Astrocyte (in vitro differentiated cells and primary cell): ENCODE data around the gene RBL2. TPM values are rescaled to one million over a fixed set of nuclear protein-coding genes. Genes with fewer than 3 reads are reported as not detected.
A peak's percentile ranks its signal among the peaks of the same experiment; 100 is the strongest.

Experiments
- DNase-seq: peaks from one replicate; pipeline ENCODE4 v3.0.0-alpha.2; 2010; ENCODE audit warnings: low read depth
- FAIRE-seq: peaks from 2 replicates; lab custom pipeline; 2011; peaks lifted over from hg19 to GRCh38; lab: Jason Lieb, UNC
- H2AFZ ChIP-seq: 2 replicates; pipeline ENCODE4 v1.6.0; 2012; ENCODE audit warnings: low read depth, low read length, inconsistent platforms
- H3K27ac ChIP-seq: 2 replicates; pipeline ENCODE4 v1.5.1; 2011; ENCODE audit warnings: low read depth, low read length, inconsistent platforms
- H3K27me3 ChIP-seq: 2 replicates; pipeline ENCODE4 v1.6.0; 2011; ENCODE audit warnings: low read length, inconsistent platforms; ENCODE audit not compliant: insufficient read depth
- H3K36me3 ChIP-seq: 2 replicates; pipeline ENCODE4 v1.5.1; 2011; ENCODE audit warnings: low read length, inconsistent platforms; ENCODE audit not compliant: insufficient read depth
- H3K4me1 ChIP-seq: 2 replicates; pipeline ENCODE4 v1.5.1; 2011; ENCODE audit warnings: low read length, inconsistent platforms; ENCODE audit not compliant: insufficient read depth
- H3K4me2 ChIP-seq: 2 replicates; pipeline ENCODE4 v1.6.0; 2012; ENCODE audit warnings: low read length, inconsistent platforms
- H3K4me3 ChIP-seq: 2 replicates; pipeline ENCODE4 v1.5.1; 2011; ENCODE audit warnings: low read depth, mild to moderate bottlenecking, low read length, inconsistent platforms; ENCODE audit not compliant: insufficient read depth
- H3K79me2 ChIP-seq: 2 replicates; pipeline ENCODE4 v1.6.0; 2012; ENCODE audit warnings: mild to moderate bottlenecking, low read length, inconsistent platforms; ENCODE audit not compliant: insufficient read depth
- H3K9ac ChIP-seq: 2 replicates; pipeline ENCODE4 v1.6.0; 2012; ENCODE audit warnings: mild to moderate bottlenecking, low read length, inconsistent platforms
- H3K9me3 ChIP-seq: 2 replicates; pipeline ENCODE4 v1.5.1; 2012; ENCODE audit warnings: low read depth, mild to moderate bottlenecking, low read length, inconsistent platforms; ENCODE audit not compliant: insufficient read depth
- H4K20me1 ChIP-seq: 2 replicates; pipeline ENCODE4 v1.6.0; 2012; ENCODE audit warnings: low read length, inconsistent platforms; ENCODE audit not compliant: insufficient read depth
- H3K27ac Mint-ChIP-seq: one replicate; pipeline ENCODE4 v1.8.0; 2021; ENCODE audit warnings: mild to moderate bottlenecking, mixed read lengths; ENCODE audit not compliant: unreplicated experiment
- H3K27me3 Mint-ChIP-seq: one replicate; pipeline ENCODE4 v1.8.0; 2021; ENCODE audit warnings: low read depth, mixed read lengths; ENCODE audit not compliant: unreplicated experiment
- H3K36me3 Mint-ChIP-seq: one replicate; pipeline ENCODE4 v1.8.0; 2021; ENCODE audit warnings: low read depth, mixed read lengths; ENCODE audit not compliant: unreplicated experiment
- H3K4me1 Mint-ChIP-seq: one replicate; pipeline ENCODE4 v1.8.0; 2021; ENCODE audit warnings: low read depth, mixed read lengths; ENCODE audit not compliant: unreplicated experiment
- H3K4me3 Mint-ChIP-seq: one replicate; pipeline ENCODE4 v1.8.0; 2021; ENCODE audit warnings: mild to moderate bottlenecking, moderate library complexity, mixed read lengths; ENCODE audit not compliant: unreplicated experiment
- H3K9me3 Mint-ChIP-seq: one replicate; pipeline ENCODE4 v1.8.0; 2021; ENCODE audit warnings: mild to moderate bottlenecking, mixed read lengths; ENCODE audit not compliant: unreplicated experiment
- EZH2 ChIP-seq: IDR thresholded peaks from 2 replicates; pipeline ENCODE4 v1.6.1; 2012; ENCODE audit warnings: mild to moderate bottlenecking, low read length, inconsistent platforms; ENCODE audit not compliant: insufficient read depth
- total RNA-seq: library from RNA; stranded (reverse); gene quantifications from 2 replicates; pipeline ENCODE4 v1.2.1, GENCODE V29; 2021
- TF ChIP-seq, protein P1 (sequence below): IDR thresholded peaks from 2 replicates; pipeline ENCODE4 v1.5.1; 2011; ENCODE audit warnings: low read depth, mild to moderate bottlenecking, inconsistent platforms, low read length, moderate library complexity; ENCODE audit not compliant: insufficient read depth

Gene RBL2
- total RNA-seq, 1 donor from 2014 or later: 24.4 TPM

DNA sequence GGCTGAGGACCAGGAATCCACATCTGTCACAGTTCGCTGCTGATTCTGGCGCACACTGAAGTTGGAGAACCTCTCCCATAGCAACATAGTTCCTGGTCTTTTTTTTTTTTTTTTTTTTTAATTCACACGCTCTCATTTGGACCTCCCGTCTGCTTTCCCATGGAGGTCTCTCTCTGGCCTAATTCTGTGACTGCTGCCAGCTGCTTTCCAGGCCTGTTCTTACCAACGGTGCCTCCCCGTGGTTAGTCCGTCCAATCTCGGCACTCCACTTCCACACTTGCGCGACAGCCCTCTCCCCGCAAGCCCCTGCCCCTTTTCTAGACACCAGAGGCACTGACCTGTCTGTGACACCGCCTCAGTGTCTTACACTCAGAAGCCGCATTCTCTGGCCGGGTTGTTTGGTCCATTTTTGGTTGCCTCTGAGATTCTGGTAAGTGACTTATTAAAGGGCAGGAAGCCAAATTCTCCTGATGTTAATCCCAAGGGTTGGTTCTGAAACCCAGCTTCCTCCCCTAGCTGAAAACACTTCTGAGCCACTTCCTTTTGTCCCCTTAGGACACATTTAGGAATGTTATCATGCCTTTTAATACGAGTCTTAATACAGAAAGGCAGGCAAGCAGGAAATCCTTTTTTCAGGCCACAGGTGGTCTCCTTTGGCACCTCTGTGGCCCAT is 69.9 kb downstream of the RBL2 start:
- no peaks in the 10 kb centered on the region for H3K9me3 Mint-ChIP-seq
- DNase-seq (peak; percentile 55), FAIRE-seq (no peak)
- Histone ChIP-seq H3K4me3 (peak overlapping the region; percentile 39), H2AFZ (peak overlapping the region; percentile 40), H3K4me1 (peaks cover 16% of the 10 kb centered on the region), H4K20me1 (peaks cover 11% of the 10 kb centered on the region), H3K27ac (peak overlapping the region; percentile 65), H3K9ac (peak overlapping the region; percentile 81), H3K36me3 (no peaks in the 10 kb centered on the region), H3K4me2 (peak overlapping the region; percentile 93), H3K9me3 (no peaks in the 10 kb centered on the region), H3K79me2 (peaks cover 11% of the 10 kb centered on the region), H3K27me3 (no peaks in the 10 kb centered on the region)
- H3K4me1 Mint-ChIP-seq: peaks cover 19% of the 10 kb centered on the region
- H3K4me3 Mint-ChIP-seq: peak overlapping the region; percentile 83
- no peak for TF ChIP-seq EZH2
- TF ChIP-seq, protein P1, sequence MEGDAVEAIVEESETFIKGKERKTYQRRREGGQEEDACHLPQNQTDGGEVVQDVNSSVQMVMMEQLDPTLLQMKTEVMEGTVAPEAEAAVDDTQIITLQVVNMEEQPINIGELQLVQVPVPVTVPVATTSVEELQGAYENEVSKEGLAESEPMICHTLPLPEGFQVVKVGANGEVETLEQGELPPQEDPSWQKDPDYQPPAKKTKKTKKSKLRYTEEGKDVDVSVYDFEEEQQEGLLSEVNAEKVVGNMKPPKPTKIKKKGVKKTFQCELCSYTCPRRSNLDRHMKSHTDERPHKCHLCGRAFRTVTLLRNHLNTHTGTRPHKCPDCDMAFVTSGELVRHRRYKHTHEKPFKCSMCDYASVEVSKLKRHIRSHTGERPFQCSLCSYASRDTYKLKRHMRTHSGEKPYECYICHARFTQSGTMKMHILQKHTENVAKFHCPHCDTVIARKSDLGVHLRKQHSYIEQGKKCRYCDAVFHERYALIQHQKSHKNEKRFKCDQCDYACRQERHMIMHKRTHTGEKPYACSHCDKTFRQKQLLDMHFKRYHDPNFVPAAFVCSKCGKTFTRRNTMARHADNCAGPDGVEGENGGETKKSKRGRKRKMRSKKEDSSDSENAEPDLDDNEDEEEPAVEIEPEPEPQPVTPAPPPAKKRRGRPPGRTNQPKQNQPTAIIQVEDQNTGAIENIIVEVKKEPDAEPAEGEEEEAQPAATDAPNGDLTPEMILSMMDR: no peak
- no peaks in the 10 kb centered on the region for H3K36me3 Mint-ChIP-seq
- no peaks in the 10 kb centered on the region for H3K27me3 Mint-ChIP-seq
- peak overlapping the region; percentile 96 for H3K27ac Mint-ChIP-seq

DNA sequence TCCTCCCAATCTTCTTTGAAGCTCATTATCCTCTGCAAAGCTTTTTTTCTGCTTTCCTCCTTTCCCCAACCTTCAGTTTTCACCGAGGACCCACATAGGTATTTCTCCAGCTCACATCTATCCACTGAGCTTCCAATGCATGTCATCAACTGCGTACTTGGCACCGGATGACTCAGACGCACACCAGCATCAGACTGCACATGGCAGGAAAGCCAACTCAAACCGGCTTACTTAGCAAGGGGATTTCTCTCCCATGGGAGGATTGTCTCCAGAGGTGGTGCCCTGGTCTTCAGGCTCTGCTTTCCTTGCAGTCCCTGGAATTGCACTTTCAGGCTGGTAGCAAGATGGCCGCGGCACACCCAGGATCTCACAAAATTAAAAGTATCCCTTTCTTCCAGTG is 70.4 kb downstream of the RBL2 start:
- Histone ChIP-seq H3K9me3 (no peaks in the 10 kb centered on the region), H2AFZ (no peak overlapping the region), H3K27ac (peak overlapping the region; percentile 65), H3K4me2 (peak overlapping the region; percentile 93), H3K4me1 (peaks cover 16% of the 10 kb centered on the region), H3K27me3 (no peaks in the 10 kb centered on the region), H3K79me2 (peaks cover 11% of the 10 kb centered on the region), H3K36me3 (no peaks in the 10 kb centered on the region), H3K9ac (peak overlapping the region; percentile 81), H3K4me3 (no peak overlapping the region), H4K20me1 (peaks cover 11% of the 10 kb centered on the region)
- DNase-seq: peak; percentile 56
- H3K36me3 Mint-ChIP-seq: no peaks in the 10 kb centered on the region
- H3K4me3 Mint-ChIP-seq: peak overlapping the region; percentile 83
- H3K9me3 Mint-ChIP-seq: no peaks in the 10 kb centered on the region
- FAIRE-seq: no peak
- no peak for TF ChIP-seq EZH2
- TF ChIP-seq, protein P1: no peak
- H3K27me3 Mint-ChIP-seq: no peaks in the 10 kb centered on the region
- H3K27ac Mint-ChIP-seq: peak overlapping the region; percentile 96
- peaks cover 19% of the 10 kb centered on the region for H3K4me1 Mint-ChIP-seq

DNA sequence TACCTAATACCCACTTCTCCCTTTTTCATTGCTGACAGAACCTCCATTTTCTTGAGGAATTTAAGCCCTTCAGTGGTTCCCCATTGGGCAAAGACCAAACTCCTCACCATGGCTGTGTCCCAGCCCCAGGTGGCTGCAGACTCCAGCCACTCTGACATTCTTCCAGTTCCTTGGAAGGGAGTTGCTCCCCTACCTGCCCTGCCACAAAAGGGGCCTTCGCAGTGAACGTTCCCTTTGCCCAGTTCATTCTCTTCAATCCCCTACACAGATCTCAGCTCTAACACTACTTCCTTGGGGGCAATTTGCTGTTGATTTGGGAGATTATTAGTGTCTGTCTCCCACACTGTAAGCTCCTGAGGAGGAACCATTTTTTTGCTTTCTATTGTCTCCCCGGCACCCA is 72.0 kb downstream of the RBL2 start:
- Histone ChIP-seq H3K9ac (no peak overlapping the region), H3K4me3 (no peak overlapping the region), H3K36me3 (no peaks in the 10 kb centered on the region), H3K4me2 (no peak overlapping the region), H3K79me2 (peaks cover 11% of the 10 kb centered on the region), H3K9me3 (no peaks in the 10 kb centered on the region), H3K27me3 (no peaks in the 10 kb centered on the region), H4K20me1 (peaks cover 9% of the 10 kb centered on the region), H3K4me1 (peaks cover 16% of the 10 kb centered on the region), H2AFZ (no peak overlapping the region), H3K27ac (no peak overlapping the region)
- Mint-ChIP-seq H3K4me1 (peaks cover 15% of the 10 kb centered on the region), H3K36me3 (no peaks in the 10 kb centered on the region), H3K4me3 (no peak overlapping the region), H3K27me3 (no peaks in the 10 kb centered on the region), H3K9me3 (no peaks in the 10 kb centered on the region), H3K27ac (no peak overlapping the region)
- no peak for TF ChIP-seq EZH2
- TF ChIP-seq, protein P1: no peak
- no peak for DNase-seq
- no peak for FAIRE-seq
